GM19043 (cell line): ENCODE results near the gene UBE3B.
"Not testable (repeated sequence)": the region's sequence is repeated elsewhere in the genome, so short reads cannot be mapped to it uniquely, and the experiment has no call there.

ENCODE experiments used
- ATAC-seq: cut with Tn5 transposase; IDR thresholded peaks from one replicate; pipeline ENCODE4 v1.9.1; 2021; ENCODE audit warnings: low read depth; ENCODE audit not compliant: unreplicated experiment

Gene UBE3B

GRCh38 chr12:109473526-109474270 lies 3.7 kb upstream of the UBE3B start:
- ATAC-seq: not testable (repeated sequence)

GRCh38 chr12:109475121-109475520 lies 2.3 kb upstream of the UBE3B start:
- no peak for ATAC-seq

- ATAC-seq: no peak
Observed at GRCh38 chr12:109475993-109476806, 1.2 kb upstream of the UBE3B start.

- no peak for ATAC-seq
Observed at GRCh38 chr12:109476807-109477184, 638 bp upstream of the UBE3B start.

GRCh38 chr12:109477963-109478315 lies 505 bp downstream of the UBE3B start:
- no peak for ATAC-seq

GRCh38 chr12:109479761-109480160 lies 2.3 kb downstream of the UBE3B start:
- ATAC-seq: no peak

GRCh38 chr12:109480356-109480755 lies 2.9 kb downstream of the UBE3B start:
- no peak for ATAC-seq

GRCh38 chr12:109481863-109482262 lies 4.4 kb downstream of the UBE3B start:
- ATAC-seq: no peak

- ATAC-seq: no peak
Observed at GRCh38 chr12:109482491-109482890, 5.1 kb downstream of the UBE3B start.

- no peak for ATAC-seq
Observed at GRCh38 chr12:109482894-109483293, 5.5 kb downstream of the UBE3B start.

- no peak for ATAC-seq
Observed at GRCh38 chr12:109483346-109483745, 5.9 kb downstream of the UBE3B start.

GRCh38 chr12:109485201-109485600 lies 7.8 kb downstream of the UBE3B start:
- no peak for ATAC-seq

- no peak for ATAC-seq
Observed at GRCh38 chr12:109487181-109488050, 10.0 kb downstream of the UBE3B start.

GRCh38 chr12:109488051-109488665 lies 10.7 kb downstream of the UBE3B start:
- no peak for ATAC-seq

- ATAC-seq: no peak
Observed at GRCh38 chr12:109489016-109489954, 11.9 kb downstream of the UBE3B start.

GRCh38 chr12:109489955-109490565 lies 12.6 kb downstream of the UBE3B start:
- no peak for ATAC-seq

GRCh38 chr12:109491671-109492070 lies 14.2 kb downstream of the UBE3B start:
- ATAC-seq: no peak

- ATAC-seq: no peak
Observed at GRCh38 chr12:109492371-109492770, 14.9 kb downstream of the UBE3B start.

- ATAC-seq: no peak
Observed at GRCh38 chr12:109493090-109493489, 15.7 kb downstream of the UBE3B start.
